Transverse colon (tissue), 4 donors: ENCODE results near the gene CBX7. TPM values are rescaled to one million over a fixed set of nuclear protein-coding genes. Genes with fewer than 3 reads are reported as not detected.

Experiments
- DNase-seq: peaks from one replicate; pipeline ENCODE4 v3.0.0-alpha.2; 2019
- H3K27ac ChIP-seq, 4 donors: fragments of 200-600 bp; sonication (generic); 2 replicates each; pipeline ENCODE4 v1.5.1; 2016 to 2018; ENCODE audit warnings: inconsistent platforms in 4 of 4
- H3K27me3 ChIP-seq: fragments of 200-600 bp; sonication (generic); 2 replicates; pipeline ENCODE4 v1.5.1; 2017; ENCODE audit warnings: inconsistent platforms
- H3K36me3 ChIP-seq, 4 donors: fragments of 200-600 bp; sonication (generic); 2 replicates each; pipeline ENCODE4 v1.5.1; 2017 to 2019; ENCODE audit warnings: inconsistent platforms in 4 of 4
- H3K4me1 ChIP-seq, 4 donors: fragments of 200-600 bp; sonication (generic); 2 replicates each; pipeline ENCODE4 v1.5.1; 2017 to 2020; ENCODE audit warnings: inconsistent platforms in 4 of 4
- H3K4me3 ChIP-seq, 4 donors: fragments of 200-600 bp; sonication (generic); 1 replicate in 1 of 4; 2 replicates in 3 of 4; pipeline versions ENCODE4 v1.5.1 to v1.6.1; 2017 to 2019; ENCODE audit warnings: inconsistent platforms in 4 of 4
- H3K9me3 ChIP-seq, 2 donors: fragments of 200-600 bp; sonication (generic); 2 replicates each; pipeline ENCODE4 v1.5.1; 2017 to 2019; ENCODE audit warnings: inconsistent platforms in 2 of 2
- CTCF ChIP-seq, 5 experiments: fragments of 200-600 bp in 3 of 5; fragments of 450-650 bp in 2 of 5; sonication (generic) in 3 of 5; IDR thresholded peaks; 1 replicate in 2 of 5; 2 replicates in 3 of 5; pipeline ENCODE4 v1.5.1; 2016 to 2017; ENCODE audit warnings: antibody characterized with exemption in 5 of 5, inconsistent platforms in 3 of 5, mild to moderate bottlenecking in 2 of 5, moderate library complexity in 1 of 5
- EP300 ChIP-seq: sonication (generic); formaldehyde crosslinking; IDR thresholded peaks from one replicate; pipeline ENCODE4 v1.6.1; 2017; ENCODE audit warnings: antibody characterized with exemption, low read depth
- POLR2A ChIP-seq: fragments of 450-650 bp; IDR thresholded peaks from one replicate; pipeline ENCODE4 v1.6.1; 2016; ENCODE audit warnings: antibody characterized with exemption, mild to moderate bottlenecking, moderate library complexity
- POLR2AphosphoS5 ChIP-seq, 3 donors: sonication (generic); formaldehyde crosslinking; IDR thresholded peaks; one replicate each; pipeline ENCODE4 v1.6.1; 2016; ENCODE audit warnings: antibody characterized with exemption in 3 of 3
- WGBS, 2 donors: methylation state at CpG; one replicate each; pipeline ENCODE4 v1.1.5; 2018; ENCODE audit warnings: low coverage in 1 of 2; 5-methylcytosine and 5-hydroxymethylcytosine counted together
- in situ Hi-C, 4 donors: fragments of 200-750 bp; cut with MboI; loops; one replicate each; pipeline versions ENCODE4 v1.15.0 to v1.15.1; 2017; ENCODE audit warnings: low sequenced_read_pairs in 3 of 4, low pct_ligation_motif_present in 1 of 4, low pct_unique_long_range_greater_than_20kb in 1 of 4
- intact Hi-C: fragments of 100-400 bp; cut with DNase I; formaldehyde crosslinking; loops from one replicate; pipeline ENCODE4 v1.15.1; 2023; ENCODE audit warnings: low total_unique reads
- total RNA-seq, 4 donors: library from RNA; depleted of rRNA; stranded (reverse); fragments of >200 nt; gene quantifications; one replicate each; pipeline ENCODE4 v1.1.0, GENCODE V29; 2016

CBX7 gene
- total RNA-seq, 4 donors from 2014 or later: 15.3 to 129 (median 58.4) TPM

- Histone ChIP-seq H3K27ac (no peak overlapping the region), H3K9me3 (no peaks in the 10 kb centered on the region), H3K4me3 (no peak overlapping the region), H3K4me1 (peaks cover 0 to 20% (median 4%) of the 10 kb centered on the region in 4 donors), H3K27me3 (peaks cover 5% of the 10 kb centered on the region), H3K36me3 (no peaks in the 10 kb centered on the region)
- DNase-seq: no peak
- TF ChIP-seq CTCF (IDR thresholded peaks at IDR 0.05) (no peak), POLR2AphosphoS5 (IDR thresholded peaks at IDR 0.05) (no peak), POLR2A (no peak), EP300 (no peak)
- intact Hi-C loops (no loop called here), in situ Hi-C loops (no loop called here)
- 33 to 84% methylated on average over 3 to 14 of the region's 14 CpGs for WGBS, 2 donors
Observed at GRCh38 chr22:39094717-39095389, 57.6 kb downstream of the CBX7 start.

GRCh38 chr22:39092111-39092862 is 60.2 kb downstream of the CBX7 start:
- H3K27ac ChIP-seq: no peak overlapping the region
- no peak overlapping the region for H3K4me3 ChIP-seq
- peaks cover 5% of the 10 kb centered on the region for H3K27me3 ChIP-seq
- no peak for DNase-seq
- intact Hi-C loops (no loop called here), in situ Hi-C loops (no loop called here)
- no peaks in the 10 kb centered on the region for H3K9me3 ChIP-seq
- TF ChIP-seq CTCF (IDR thresholded peaks at IDR 0.05): no peak
- TF ChIP-seq POLR2AphosphoS5 (IDR thresholded peaks at IDR 0.05): no peak
- no peak for TF ChIP-seq POLR2A
- no peak for TF ChIP-seq EP300
- H3K4me1 ChIP-seq: peaks cover 0 to 16% (median under 1%) of the 10 kb centered on the region in 4 donors
- H3K36me3 ChIP-seq: no peaks in the 10 kb centered on the region
- 51 to 69% methylated on average over 6 to 8 of the region's 8 CpGs for WGBS, 2 donors

GRCh38 chr22:39091126-39092081 is 61.1 kb downstream of the CBX7 start:
- no peak for TF ChIP-seq CTCF (IDR thresholded peaks at IDR 0.05)
- TF ChIP-seq POLR2AphosphoS5 (IDR thresholded peaks at IDR 0.05): no peak
- no peak for TF ChIP-seq POLR2A
- no peak for TF ChIP-seq EP300
- in situ Hi-C loops: no loop called here
- no peaks in the 10 kb centered on the region for H3K9me3 ChIP-seq
- H3K27ac ChIP-seq: peak overlapping the region in 2 of 4 donors; percentile 3 to 18
- H3K36me3 ChIP-seq: no peaks in the 10 kb centered on the region
- intact Hi-C loops: no loop called here
- peaks cover 5% of the 10 kb centered on the region for H3K27me3 ChIP-seq
- no peak overlapping the region for H3K4me3 ChIP-seq
- DNase-seq: no peak
- 60 to 78% methylated on average over 1 to 22 of the region's 23 CpGs for WGBS, 2 donors
- peaks cover 0 to 7% (median 0%) of the 10 kb centered on the region in 4 donors for H3K4me1 ChIP-seq
